ENCODE results near the gene APBB1. TPM values are rescaled to one million over a fixed set of nuclear protein-coding genes. Genes with fewer than 3 reads are reported as not detected.

APBB1 gene
- total RNA-seq, 4 donors from 2014 or later = 15.8 to 26.2 (median 17.2) TPM

DNA sequence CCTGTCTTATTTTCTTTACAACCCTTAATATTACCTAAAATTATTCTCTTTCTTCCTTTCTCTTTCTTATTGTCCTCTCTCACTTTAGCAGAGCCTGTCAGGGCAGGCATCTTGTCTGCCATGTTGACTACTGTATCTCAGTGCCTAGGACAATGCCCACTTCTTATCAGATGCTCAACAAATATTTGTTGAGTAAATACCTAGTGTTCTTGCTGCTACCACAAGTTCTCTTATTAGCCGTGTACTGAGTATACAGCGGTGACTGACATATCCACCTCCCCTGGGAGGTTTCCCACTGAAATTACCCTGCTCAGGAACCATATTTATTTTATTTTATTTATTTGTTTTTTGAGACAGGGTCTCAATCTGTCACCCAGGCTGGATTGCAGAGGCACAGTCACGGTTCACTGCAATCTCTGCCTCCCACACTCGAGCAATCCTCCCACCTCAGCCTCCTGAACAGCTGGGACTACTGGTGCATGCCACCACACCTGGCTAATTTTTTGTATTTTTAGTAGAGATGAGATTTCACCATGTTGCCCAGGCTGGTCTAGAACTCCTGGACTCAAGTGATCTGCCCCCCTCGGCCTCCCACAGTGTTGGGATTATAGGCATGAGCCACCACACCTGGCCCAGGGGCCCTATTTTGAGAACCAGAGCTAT, 15.2 kb upstream of the APBB1 start:
- Histone ChIP-seq H3K36me3 (no peaks in the 10 kb centered on the region), H3K27ac (no peak overlapping the region), H3K9me3 (no peaks in the 10 kb centered on the region), H3K27me3 (no peaks in the 10 kb centered on the region), H3K4me1 (no peaks in the 10 kb centered on the region), H3K4me3 (no peak overlapping the region)
- WGBS = 81% methylated on average over 5 of the region's 5 CpGs
- TF ChIP-seq, protein P1, sequence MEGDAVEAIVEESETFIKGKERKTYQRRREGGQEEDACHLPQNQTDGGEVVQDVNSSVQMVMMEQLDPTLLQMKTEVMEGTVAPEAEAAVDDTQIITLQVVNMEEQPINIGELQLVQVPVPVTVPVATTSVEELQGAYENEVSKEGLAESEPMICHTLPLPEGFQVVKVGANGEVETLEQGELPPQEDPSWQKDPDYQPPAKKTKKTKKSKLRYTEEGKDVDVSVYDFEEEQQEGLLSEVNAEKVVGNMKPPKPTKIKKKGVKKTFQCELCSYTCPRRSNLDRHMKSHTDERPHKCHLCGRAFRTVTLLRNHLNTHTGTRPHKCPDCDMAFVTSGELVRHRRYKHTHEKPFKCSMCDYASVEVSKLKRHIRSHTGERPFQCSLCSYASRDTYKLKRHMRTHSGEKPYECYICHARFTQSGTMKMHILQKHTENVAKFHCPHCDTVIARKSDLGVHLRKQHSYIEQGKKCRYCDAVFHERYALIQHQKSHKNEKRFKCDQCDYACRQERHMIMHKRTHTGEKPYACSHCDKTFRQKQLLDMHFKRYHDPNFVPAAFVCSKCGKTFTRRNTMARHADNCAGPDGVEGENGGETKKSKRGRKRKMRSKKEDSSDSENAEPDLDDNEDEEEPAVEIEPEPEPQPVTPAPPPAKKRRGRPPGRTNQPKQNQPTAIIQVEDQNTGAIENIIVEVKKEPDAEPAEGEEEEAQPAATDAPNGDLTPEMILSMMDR (IDR thresholded peaks at IDR 0.05) = no peak
- TF ChIP-seq POLR2A (IDR thresholded peaks at IDR 0.05) (no peak), EP300 (IDR thresholded peaks at IDR 0.05) (no peak)
- DNase-seq (ENCODE audit: low spot score in 2 of 2) = no peak

DNA sequence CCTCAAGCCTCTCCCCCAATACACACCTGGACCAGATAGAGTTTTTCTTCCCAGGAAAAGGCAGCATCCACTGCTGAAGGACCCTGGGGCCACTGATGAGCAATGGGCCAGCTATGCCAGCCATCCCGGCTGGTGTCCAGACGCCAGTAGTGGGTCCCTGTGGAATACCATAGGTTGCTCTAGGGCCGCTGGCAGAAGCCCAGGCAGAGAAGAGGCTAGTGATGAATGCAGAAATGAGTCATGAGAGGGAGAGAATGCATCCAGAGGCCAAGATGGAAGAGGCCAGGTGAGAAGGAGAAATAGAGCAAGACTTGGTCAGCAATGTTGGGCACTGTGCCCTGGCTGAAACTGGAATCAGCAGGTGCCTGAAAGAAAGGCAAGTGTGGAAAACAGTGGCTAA, 13.0 kb upstream of the APBB1 start:
- DNase-seq (ENCODE audit: low spot score in 2 of 2) = no peak
- WGBS = 87% methylated on average over 3 of the region's 3 CpGs
- no peaks in the 10 kb centered on the region for H3K9me3 ChIP-seq
- H3K27me3 ChIP-seq = no peaks in the 10 kb centered on the region
- no peaks in the 10 kb centered on the region for H3K36me3 ChIP-seq
- no peak overlapping the region for H3K4me3 ChIP-seq
- H3K4me1 ChIP-seq = no peaks in the 10 kb centered on the region
- TF ChIP-seq POLR2A (IDR thresholded peaks at IDR 0.05) = no peak
- no peak for TF ChIP-seq POLR2AphosphoS5 (IDR thresholded peaks at IDR 0.05)
- TF ChIP-seq, protein P1 (IDR thresholded peaks at IDR 0.05) = no peak
- no peak for TF ChIP-seq EP300 (IDR thresholded peaks at IDR 0.05)
- no peak overlapping the region for H3K27ac ChIP-seq

DNA sequence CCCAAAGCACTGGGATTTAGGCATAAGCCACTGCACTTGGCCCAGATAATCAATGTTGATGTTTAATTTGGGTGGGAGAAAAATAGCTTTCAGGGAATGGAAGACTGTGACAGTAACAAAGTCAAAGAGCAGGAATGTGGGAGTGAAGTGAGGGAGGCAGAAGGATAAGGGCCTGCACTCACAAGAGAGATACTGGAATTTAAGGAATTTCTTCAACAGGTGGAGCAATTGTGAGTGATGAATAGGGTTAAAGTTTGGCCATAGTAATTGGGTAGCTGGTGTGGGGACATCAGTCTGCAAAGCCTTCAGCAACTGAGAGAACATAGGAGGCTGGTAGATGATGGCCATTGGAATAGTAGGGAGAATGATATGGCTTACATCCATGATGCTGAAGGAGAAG, 8.6 kb upstream of the APBB1 start:
- Histone ChIP-seq H3K27ac (no peak overlapping the region), H3K9me3 (no peaks in the 10 kb centered on the region), H3K4me3 (no peak overlapping the region), H3K4me1 (no peaks in the 10 kb centered on the region), H3K36me3 (no peaks in the 10 kb centered on the region), H3K27me3 (no peaks in the 10 kb centered on the region)
- no peak for DNase-seq (ENCODE audit: low spot score in 2 of 2)
- TF ChIP-seq POLR2A (IDR thresholded peaks at IDR 0.05) (no peak), EP300 (IDR thresholded peaks at IDR 0.05) (no peak), POLR2AphosphoS5 (IDR thresholded peaks at IDR 0.05) (no peak)
- TF ChIP-seq, protein P1 (IDR thresholded peaks at IDR 0.05) = no peak

DNA sequence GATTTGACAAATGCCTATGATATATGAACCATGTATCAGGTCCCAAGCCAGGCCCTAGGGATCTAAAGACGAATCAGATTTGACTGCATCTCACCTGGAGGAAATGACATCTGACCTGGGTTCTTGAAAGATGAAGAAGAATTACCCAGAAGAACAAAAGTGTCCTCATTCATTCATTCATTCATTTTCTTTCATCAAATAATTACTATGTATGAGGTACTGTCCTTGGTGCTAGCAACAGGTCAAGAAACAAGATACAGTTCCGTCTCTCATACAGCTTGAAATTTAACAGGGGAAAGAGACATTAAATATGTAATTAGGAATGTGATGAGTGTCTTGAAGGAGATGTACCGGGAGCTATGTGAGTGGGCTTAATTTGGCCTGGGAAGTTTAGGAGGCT, 1.8 kb upstream of the APBB1 start:
- Histone ChIP-seq H3K27ac (no peak overlapping the region), H3K27me3 (no peaks in the 10 kb centered on the region), H3K4me3 (no peak overlapping the region), H3K9me3 (no peaks in the 10 kb centered on the region), H3K4me1 (peaks cover 24% of the 10 kb centered on the region), H3K36me3 (no peaks in the 10 kb centered on the region)
- TF ChIP-seq POLR2A (IDR thresholded peaks at IDR 0.05) (no peak), POLR2AphosphoS5 (IDR thresholded peaks at IDR 0.05) (no peak), EP300 (IDR thresholded peaks at IDR 0.05) (no peak)
- TF ChIP-seq, protein P1 (IDR thresholded peaks at IDR 0.05) = no peak
- WGBS = 96% methylated on average over 3 of the region's 3 CpGs
- DNase-seq (ENCODE audit: low spot score in 2 of 2) = no peak

DNA sequence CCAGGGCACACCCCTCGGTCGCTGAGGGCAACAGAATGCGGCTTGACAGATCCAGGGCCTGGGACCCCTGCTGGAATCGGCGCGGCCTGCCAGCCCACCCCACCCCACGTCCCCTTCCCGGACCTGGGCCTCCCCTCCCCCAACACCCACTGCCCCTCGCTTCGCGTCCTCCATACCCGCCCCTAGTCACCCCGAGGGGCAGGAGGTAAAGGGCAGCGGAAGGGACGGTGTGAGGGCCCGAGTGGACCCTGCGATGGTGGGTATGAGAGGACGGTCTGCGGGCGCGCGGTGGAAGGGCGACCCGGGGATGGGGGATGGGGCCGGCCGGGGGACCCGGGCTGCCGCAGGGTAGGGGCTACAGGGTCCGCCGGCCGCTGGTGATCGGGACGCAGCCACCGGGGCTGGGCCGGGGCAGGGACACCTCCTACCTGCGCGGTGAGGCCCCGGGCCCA, 311 bp downstream of the APBB1 start:
- Histone ChIP-seq H3K4me1 (peaks cover 24% of the 10 kb centered on the region), H3K27me3 (no peaks in the 10 kb centered on the region), H3K27ac (peak overlapping the region; percentile 89), H3K9me3 (no peaks in the 10 kb centered on the region), H3K4me3 (peak overlapping the region; percentile 98), H3K36me3 (no peaks in the 10 kb centered on the region)
- 0% methylated on average over 1 of the region's 38 CpGs for WGBS
- DNase-seq (ENCODE audit: low spot score in 2 of 2) = peak in 1 of 2 donors; percentile 67
- no peak for TF ChIP-seq POLR2A (IDR thresholded peaks at IDR 0.05)
- no peak for TF ChIP-seq EP300 (IDR thresholded peaks at IDR 0.05)

Measured in suprapubic skin (tissue), 4 donors.